ENCODE results near the gene KRIT1. TPM values are rescaled to one million over a fixed set of nuclear protein-coding genes. Genes with fewer than 3 reads are reported as not detected.

KRIT1 gene
- total RNA-seq, 1 experiment from 2014 or later = 34.9 TPM

DNA sequence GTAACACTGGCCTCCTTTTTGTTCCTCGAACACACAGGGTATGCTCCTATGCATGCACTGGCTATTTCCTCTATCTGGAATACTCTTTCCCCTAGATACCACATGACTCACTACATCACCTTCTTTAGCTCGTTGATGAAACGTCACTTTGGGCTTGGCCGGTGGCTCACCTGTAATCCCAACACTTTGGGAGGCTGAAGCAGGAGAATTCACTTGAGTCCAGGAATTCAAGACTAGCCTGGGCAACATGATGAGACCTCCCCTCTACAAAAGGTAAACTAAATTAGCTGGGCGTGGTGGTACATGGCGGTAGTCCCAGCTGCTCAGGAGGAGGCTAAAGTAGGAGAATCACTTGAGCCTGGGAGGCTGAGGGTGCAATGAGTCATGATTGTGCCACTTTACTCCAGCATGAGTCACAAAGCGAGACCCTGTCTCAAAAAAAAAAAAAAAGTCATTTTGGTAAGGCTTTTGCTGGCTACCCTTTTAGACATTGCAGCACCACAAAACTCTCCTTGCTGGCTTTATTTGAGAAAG, 14.6 kb upstream of the KRIT1 start:
- Histone ChIP-seq H4K91ac (ENCODE audit: insufficient read length, low read depth, low read length) (no peak overlapping the region), H4K5ac (ENCODE audit: insufficient read length, low read depth, low read length) (no peak overlapping the region), H3K9me3 (ENCODE audit: control insufficient read depth, low read depth, low read length) (no peaks in the 10 kb centered on the region), H2BK12ac (ENCODE audit: insufficient read length, low read depth, low read length) (no peak overlapping the region), H2BK20ac (ENCODE audit: low read depth, low read length, poor library complexity, severe bottlenecking) (no peak overlapping the region), H3K79me1 (ENCODE audit: insufficient read depth, low read depth, low read length, poor library complexity, severe bottlenecking) (peaks cover 4% of the 10 kb centered on the region), H3K79me2 (ENCODE audit: insufficient read depth, low read length) (peaks cover 3% of the 10 kb centered on the region; the same call in 1 of the 2 replicates), H3K9ac (ENCODE audit: extremely low read depth, insufficient read length, low read length) (no peak overlapping the region), H3K27ac (ENCODE audit: insufficient read length, low read depth, low read length) (no peak overlapping the region), H3K14ac (ENCODE audit: insufficient read depth, low read length) (no peak overlapping the region), H3K23me2 (ENCODE audit: insufficient read length, low read depth, low read length, poor library complexity, severe bottlenecking) (no peaks in the 10 kb centered on the region), H4K8ac (replicated peaks; ENCODE audit: insufficient read length, low read depth, low read length) (no peak overlapping the region), H3K27me3 (ENCODE audit: insufficient read depth, low read length) (no peaks in the 10 kb centered on the region), H3K18ac (ENCODE audit: insufficient read length, low read depth, low read length) (no peak overlapping the region), H2BK5ac (ENCODE audit: insufficient read length, low read length) (no peak overlapping the region), H3K4me1 (ENCODE audit: insufficient read depth, low read length) (no peaks in the 10 kb centered on the region; the same call in 1 of the 2 replicates), H3K4me2 (ENCODE audit: insufficient read depth, insufficient read length, low read length) (no peak overlapping the region), H2AFZ (ENCODE audit: low read length) (no peak overlapping the region), H4K20me1 (ENCODE audit: control insufficient read depth, insufficient read depth, insufficient read length) (no peaks in the 10 kb centered on the region), H2AK5ac (ENCODE audit: insufficient read length, low read length) (no peak overlapping the region), H3T11ph (ENCODE audit: low read length) (no peak overlapping the region), H2BK120ac (ENCODE audit: low read depth, low read length, poor library complexity, severe bottlenecking) (no peak overlapping the region), H2BK15ac (ENCODE audit: low read depth, low read length) (no peak overlapping the region), H3K4ac (ENCODE audit: low read depth, low read length) (no peak overlapping the region), H3K56ac (ENCODE audit: insufficient read length, low read depth, low read length) (no peak overlapping the region), H3K23ac (ENCODE audit: insufficient read length, low read depth, low read length) (no peak overlapping the region)
- TF ChIP-seq, protein P1, sequence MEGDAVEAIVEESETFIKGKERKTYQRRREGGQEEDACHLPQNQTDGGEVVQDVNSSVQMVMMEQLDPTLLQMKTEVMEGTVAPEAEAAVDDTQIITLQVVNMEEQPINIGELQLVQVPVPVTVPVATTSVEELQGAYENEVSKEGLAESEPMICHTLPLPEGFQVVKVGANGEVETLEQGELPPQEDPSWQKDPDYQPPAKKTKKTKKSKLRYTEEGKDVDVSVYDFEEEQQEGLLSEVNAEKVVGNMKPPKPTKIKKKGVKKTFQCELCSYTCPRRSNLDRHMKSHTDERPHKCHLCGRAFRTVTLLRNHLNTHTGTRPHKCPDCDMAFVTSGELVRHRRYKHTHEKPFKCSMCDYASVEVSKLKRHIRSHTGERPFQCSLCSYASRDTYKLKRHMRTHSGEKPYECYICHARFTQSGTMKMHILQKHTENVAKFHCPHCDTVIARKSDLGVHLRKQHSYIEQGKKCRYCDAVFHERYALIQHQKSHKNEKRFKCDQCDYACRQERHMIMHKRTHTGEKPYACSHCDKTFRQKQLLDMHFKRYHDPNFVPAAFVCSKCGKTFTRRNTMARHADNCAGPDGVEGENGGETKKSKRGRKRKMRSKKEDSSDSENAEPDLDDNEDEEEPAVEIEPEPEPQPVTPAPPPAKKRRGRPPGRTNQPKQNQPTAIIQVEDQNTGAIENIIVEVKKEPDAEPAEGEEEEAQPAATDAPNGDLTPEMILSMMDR (conservative IDR thresholded peaks at IDR 0.05) = no peak
- Mint-ChIP-seq H3K27me3 (ENCODE audit: low read depth) (no peaks in the 10 kb centered on the region), H3K9me3 (no peaks in the 10 kb centered on the region), H3K4me1 (no peaks in the 10 kb centered on the region), H3K27ac (no peak overlapping the region), H3K36me3 (ENCODE audit: insufficient read depth in 1 of 3, low read depth in 3 of 3) (peaks cover 0 to 5% (median 2%) of the 10 kb centered on the region in 3 experiments; a peak in 3 of 7 replicates), H3K4me3 (no peak overlapping the region)
- no peak for DNase-seq
- no CpG with 5 or more reads among the region's 7 CpGs for WGBS (ENCODE audit: extremely low coverage, insufficient read length, low lambda C conversion rate)

Measured in H9 (cell line).